ENCODE measurements around the gene WARS2.

WARS2 gene

GRCh38 chr1:118984722-118985639 is 155.5 kb downstream of the WARS2 start:
- TF ChIP-seq ZFX (IDR thresholded peaks at IDR 0.05; ENCODE audit: borderline replicate concordance) = no peak
- TF ChIP-seq CTCF (IDR thresholded peaks at IDR 0.05) = no peak
- no peak overlapping the region for H3K27ac ChIP-seq

DNA sequence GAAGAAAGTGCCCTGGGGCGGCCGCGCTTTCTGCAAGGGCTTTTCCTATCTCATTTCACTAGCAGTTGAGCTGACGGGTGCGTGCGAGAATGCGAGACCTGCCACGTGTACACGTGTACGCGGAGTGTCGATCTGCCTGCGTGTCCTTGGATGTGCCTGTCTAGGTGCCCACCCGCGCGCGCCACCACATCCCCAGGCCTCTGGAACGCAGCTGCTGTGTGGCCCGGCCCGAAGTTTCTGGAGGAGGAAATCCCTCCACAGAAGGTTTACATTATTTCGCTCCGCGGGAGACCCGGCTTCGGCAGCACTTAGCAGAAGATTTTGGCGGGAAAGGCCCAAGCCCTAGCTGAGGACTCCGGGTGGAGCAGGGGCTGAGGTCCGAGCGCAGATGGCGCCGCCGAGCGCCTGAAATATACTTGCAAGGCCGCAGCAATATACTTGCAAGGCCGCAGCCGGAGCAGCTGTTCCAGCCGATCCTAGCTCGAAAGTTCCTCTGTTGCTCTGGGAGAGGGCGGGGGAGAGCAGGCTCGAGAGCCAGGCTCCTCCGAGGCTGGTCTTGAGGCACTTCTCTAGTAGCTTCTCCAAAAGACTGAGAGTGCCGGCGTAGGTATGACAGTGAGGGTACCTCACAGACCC is 156.2 kb downstream of the WARS2 start:
- no peak overlapping the region for H3K27ac ChIP-seq
- TF ChIP-seq CTCF (IDR thresholded peaks at IDR 0.05) = no peak
- TF ChIP-seq ZFX (IDR thresholded peaks at IDR 0.05; ENCODE audit: borderline replicate concordance) = no peak

DNA sequence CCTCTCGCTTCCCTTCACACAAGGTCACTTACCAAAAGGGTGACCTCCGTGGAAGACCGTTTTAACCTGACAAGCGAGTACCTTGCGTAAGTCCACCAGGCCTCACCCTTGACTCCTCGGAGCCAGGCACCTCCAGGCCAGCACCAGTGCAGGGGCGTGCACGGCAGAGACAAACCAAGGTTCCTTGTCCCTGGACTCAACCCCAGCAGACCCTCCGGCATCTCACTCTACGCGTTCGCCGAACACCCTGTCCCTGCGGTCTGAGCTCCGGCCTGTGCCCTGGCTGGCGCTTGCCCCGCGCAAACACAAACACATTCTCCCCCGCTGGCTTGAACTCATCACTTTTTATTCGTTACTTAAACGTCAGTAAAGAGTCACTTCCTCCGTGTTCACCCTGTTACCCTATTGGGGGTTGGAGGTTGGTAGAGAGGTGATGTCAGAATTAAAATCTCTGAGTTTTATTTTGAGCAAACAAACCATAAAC is 156.9 kb downstream of the WARS2 start:
- TF ChIP-seq CTCF (IDR thresholded peaks at IDR 0.05) (no peak), ZFX (IDR thresholded peaks at IDR 0.05; ENCODE audit: borderline replicate concordance) (no peak)
- H3K27ac ChIP-seq = no peak overlapping the region

DNA sequence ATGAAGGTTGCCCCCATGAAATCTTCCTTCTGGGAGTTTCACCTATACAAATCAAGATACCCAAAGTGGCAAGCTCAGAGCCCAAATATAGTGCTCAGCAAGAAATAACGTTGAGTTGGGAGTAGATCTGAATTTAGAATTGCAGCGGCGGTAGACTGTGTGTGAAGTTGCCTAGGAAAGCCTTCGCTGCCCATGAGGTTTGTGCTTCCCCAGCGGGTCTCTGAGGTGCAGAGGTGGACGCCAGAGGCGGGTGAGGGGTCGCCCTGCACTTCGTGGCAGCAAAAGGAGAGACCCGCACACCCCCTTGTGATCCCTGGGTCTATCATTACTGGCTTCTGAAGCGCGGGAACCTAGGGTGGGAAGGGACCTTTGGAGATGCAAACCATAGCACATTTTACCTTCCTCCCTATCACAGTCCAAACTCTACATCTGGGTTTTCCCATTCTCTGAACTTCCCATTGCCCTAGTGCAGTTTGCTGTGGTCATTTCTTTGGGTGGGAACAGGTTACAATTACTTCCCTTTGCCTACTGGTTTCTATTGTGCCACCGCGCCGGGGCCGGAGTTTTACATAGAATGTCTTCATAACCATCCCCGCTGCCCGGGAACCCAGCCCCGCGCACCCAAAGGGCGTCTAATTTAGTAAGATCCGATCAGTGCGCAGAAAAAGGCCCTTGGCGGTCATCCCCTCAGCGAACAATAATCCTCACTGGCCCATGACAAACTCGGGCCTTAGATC is 157.5 kb downstream of the WARS2 start:
- TF ChIP-seq ZFX (IDR thresholded peaks at IDR 0.05; ENCODE audit: borderline replicate concordance) = no peak
- TF ChIP-seq CTCF (IDR thresholded peaks at IDR 0.05) = no peak
- no peak overlapping the region for H3K27ac ChIP-seq

- TF ChIP-seq CTCF (IDR thresholded peaks at IDR 0.05) (no peak), ZFX (IDR thresholded peaks at IDR 0.05; ENCODE audit: borderline replicate concordance) (no peak)
- H3K27ac ChIP-seq = no peak overlapping the region
Observed at GRCh38 chr1:118982266-118982665, 158.2 kb downstream of the WARS2 start.

DNA sequence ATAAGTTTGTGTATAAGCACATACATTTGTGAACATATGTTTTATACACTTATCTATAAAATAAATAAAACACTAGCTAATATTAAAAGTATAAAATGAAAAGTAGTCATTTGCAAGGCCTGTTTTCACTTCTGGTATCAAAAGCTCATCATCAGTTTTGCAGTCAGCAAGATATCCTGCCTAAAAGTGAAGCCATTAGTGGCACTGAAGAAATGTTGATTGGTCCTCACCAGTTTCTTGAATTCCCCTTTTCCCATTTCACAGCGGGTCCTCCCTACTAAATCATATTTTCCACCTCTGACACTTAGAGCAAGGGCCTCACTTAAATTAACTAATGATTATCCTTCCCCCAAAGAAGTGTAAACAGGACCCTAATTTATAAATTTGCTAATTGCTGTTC is 159.0 kb downstream of the WARS2 start:
- TF ChIP-seq ZFX (IDR thresholded peaks at IDR 0.05; ENCODE audit: borderline replicate concordance) (no peak), CTCF (IDR thresholded peaks at IDR 0.05) (no peak)
- no peak overlapping the region for H3K27ac ChIP-seq
